Caco-2 (cell line): ENCODE measurements around the gene HEXIM2. TPM values are rescaled to one million over a fixed set of nuclear protein-coding genes. Genes with fewer than 3 reads are reported as not detected.

ENCODE experiments used
- BruUV-seq: library from RNA; stranded (reverse); fragments of 400-500 nt; replicated peaks from 2 replicates; lab custom pipeline; 2021; lab: Mats Ljungman, UMichigan
- CTCF ChIA-PET: fragments of 300-600 bp; sonication (Branson Sonifier 250); formaldehyde crosslinking; loops from one replicate; lab custom pipeline; 2022; ENCODE audit warnings: antibody characterized with exemption; lab: Charles Lee
- POLR2A ChIA-PET: fragments of 300-600 bp; sonication (Branson Sonifier 250); formaldehyde crosslinking; loops from one replicate; lab custom pipeline; 2022; ENCODE audit warnings: antibody characterized with exemption; lab: Charles Lee
- DNase-seq, 2 experiments: peaks; one replicate each; pipeline versions ENCODE4 v3.0.0 to v3.0.0-alpha.2; 2020 to 2022
- H3K27me3 ChIP-seq: replicated peaks from 2 replicates; pipeline ENCODE4 v1.6.0; 2011; ENCODE audit warnings: low read length; ENCODE audit not compliant: control insufficient read depth, insufficient read depth
- H3K36me3 ChIP-seq: 2 replicates; pipeline ENCODE4 v1.5.1; 2011; ENCODE audit warnings: low read length; ENCODE audit not compliant: control insufficient read depth, insufficient read depth
- H3K4me1 ChIP-seq: fragments of 250-450 bp; sonication (Bioruptor Pico); 2 replicates; pipeline ENCODE4 v1.5.1; 2020; ENCODE audit warnings: mild to moderate bottlenecking
- H3K4me3 ChIP-seq: 2 replicates; pipeline ENCODE4 v1.5.1; 2011; ENCODE audit warnings: low read depth, mild to moderate bottlenecking, control low read depth, low read length
- H3K9me3 ChIP-seq: fragments of 250-450 bp; sonication (Bioruptor Pico); 2 replicates; pipeline ENCODE4 v1.5.1; 2020; ENCODE audit warnings: mild to moderate bottlenecking, moderate library complexity
- H3K27ac Mint-ChIP-seq: one replicate; pipeline ENCODE4 v1.8.0; 2022; ENCODE audit warnings: mixed read lengths; ENCODE audit not compliant: unreplicated experiment
- H3K27me3 Mint-ChIP-seq: one replicate; pipeline ENCODE4 v1.8.0; 2022; ENCODE audit warnings: mixed read lengths; ENCODE audit not compliant: insufficient read depth, unreplicated experiment
- H3K36me3 Mint-ChIP-seq: one replicate; pipeline ENCODE4 v1.8.0; 2022; ENCODE audit warnings: mild to moderate bottlenecking, mixed read lengths; ENCODE audit not compliant: insufficient read depth, unreplicated experiment
- H3K4me1 Mint-ChIP-seq: one replicate; pipeline ENCODE4 v1.8.0; 2022; ENCODE audit warnings: low read depth, mixed read lengths; ENCODE audit not compliant: unreplicated experiment
- H3K4me3 Mint-ChIP-seq: one replicate; pipeline ENCODE4 v1.8.0; 2022; ENCODE audit warnings: mild to moderate bottlenecking, moderate library complexity, mixed read lengths; ENCODE audit not compliant: unreplicated experiment
- H3K9me3 Mint-ChIP-seq: one replicate; pipeline ENCODE4 v1.8.0; 2022; ENCODE audit warnings: mixed read lengths; ENCODE audit not compliant: unreplicated experiment
- CTCF ChIP-seq, 2 experiments: fragments of 200-600 bp in 1 of 2; IDR thresholded peaks; 1 replicate in 1 of 2; 2 replicates in 1 of 2; pipeline versions ENCODE4 v1.5.1 to v1.8.0; 2011 to 2022; ENCODE audit warnings: antibody characterized with exemption in 1 of 2, control low read depth in 1 of 2, inconsistent platforms in 1 of 2, low read depth in 1 of 2, low read length in 1 of 2, mild to moderate bottlenecking in 1 of 2, moderate library complexity in 1 of 2; ENCODE audit not compliant: insufficient read depth in 1 of 2, severe bottlenecking in 1 of 2, unreplicated experiment in 1 of 2
- intact Hi-C: fragments of 100-400 bp; cut with micrococcal nuclease; formaldehyde crosslinking; loops from one replicate; pipeline ENCODE4 v1.10.0; 2022; ENCODE audit not compliant: unreplicated experiment
- total RNA-seq: library from RNA; stranded (reverse); gene quantifications from 2 replicates; pipeline ENCODE4 v1.2.3, GENCODE V29; 2022

HEXIM2 gene
- total RNA-seq, 1 experiment from 2014 or later, result 12.7 TPM

- H3K36me3 ChIP-seq, result no peaks in the 10 kb centered on the region; the same call in 1 of the 2 replicates
- ChIA-PET POLR2A (interaction anchor here (0.7 kb wide), 1 partner anchor 167 kb away, joined by 4 read pairs; no protein-coding TSS in a partner anchor), CTCF (interaction anchor here (1.6 kb wide), 1 partner anchor 8 kb away, joined by 6 read pairs; the partner anchor contains the start of gene ACBD4)
- no peak for TF ChIP-seq CTCF (IDR thresholded peaks at IDR 0.05; ENCODE audit: insufficient read depth in 1 of 2, low read depth in 1 of 2, low read length in 1 of 2, severe bottlenecking in 1 of 2, unreplicated experiment in 1 of 2)
- Mint-ChIP-seq H3K4me3 (no peak overlapping the region), H3K9me3 (no peaks in the 10 kb centered on the region), H3K36me3 (peaks cover 34% of the 10 kb centered on the region), H3K27me3 (peaks cover under 1% of the 10 kb centered on the region), H3K27ac (no peak overlapping the region), H3K4me1 (peaks cover 9% of the 10 kb centered on the region)
- no TSS peak for BruUV-seq
- intact Hi-C loops, result no loop called here
- H3K4me1 ChIP-seq, result peaks cover 11% of the 10 kb centered on the region
- DNase-seq, result no peak
- H3K27me3 ChIP-seq, result no peaks in the 10 kb centered on the region
- no peak overlapping the region for H3K4me3 ChIP-seq
- H3K9me3 ChIP-seq, result no peaks in the 10 kb centered on the region
Observed at GRCh38 chr17:45143094-45143670, 18.5 kb upstream of the HEXIM2 start.

- H3K27me3 Mint-ChIP-seq, result peaks cover 4% of the 10 kb centered on the region
- H3K9me3 Mint-ChIP-seq, result no peaks in the 10 kb centered on the region
- ChIA-PET CTCF (interaction anchor here (1.6 kb wide), 1 partner anchor 8 kb away, joined by 6 read pairs; the partner anchor contains the start of gene ACBD4), POLR2A (interaction anchor here (0.7 kb wide), 1 partner anchor 167 kb away, joined by 4 read pairs; no protein-coding TSS in a partner anchor)
- H3K36me3 ChIP-seq, result no peaks in the 10 kb centered on the region
- no peak overlapping the region for H3K27ac Mint-ChIP-seq
- H3K4me1 ChIP-seq, result peaks cover 11% of the 10 kb centered on the region
- BruUV-seq, result no TSS peak
- H3K36me3 Mint-ChIP-seq, result peaks cover 40% of the 10 kb centered on the region
- no peak overlapping the region for H3K4me3 ChIP-seq
- no peaks in the 10 kb centered on the region for H3K9me3 ChIP-seq
- intact Hi-C loops, result no loop called here
- H3K27me3 ChIP-seq, result no peaks in the 10 kb centered on the region
- no peak for DNase-seq
- TF ChIP-seq CTCF (IDR thresholded peaks at IDR 0.05; ENCODE audit: insufficient read depth in 1 of 2, low read depth in 1 of 2, low read length in 1 of 2, severe bottlenecking in 1 of 2, unreplicated experiment in 1 of 2), result no peak
- no peak overlapping the region for H3K4me3 Mint-ChIP-seq
- peaks cover 9% of the 10 kb centered on the region for H3K4me1 Mint-ChIP-seq
Observed at GRCh38 chr17:45143767-45144198, 17.9 kb upstream of the HEXIM2 start.

GRCh38 chr17:45144199-45145034 is 17.3 kb upstream of the HEXIM2 start:
- Mint-ChIP-seq H3K4me3 (no peak overlapping the region), H3K27me3 (peaks cover 4% of the 10 kb centered on the region), H3K4me1 (peaks cover 9% of the 10 kb centered on the region), H3K27ac (no peak overlapping the region), H3K36me3 (peaks cover 46% of the 10 kb centered on the region), H3K9me3 (no peaks in the 10 kb centered on the region)
- ChIA-PET POLR2A (interaction anchor here (0.5 to 0.6 kb wide), 2 partner anchors 32 to 43 kb away, joined by 5 to 7 read pairs; no protein-coding TSS in a partner anchor), CTCF (interaction anchor here (1.6 kb wide), 1 partner anchor 9 kb away, joined by 6 read pairs; the partner anchor contains the start of gene ACBD4)
- Histone ChIP-seq H3K36me3 (no peaks in the 10 kb centered on the region), H3K27me3 (no peaks in the 10 kb centered on the region), H3K4me1 (peaks cover 11% of the 10 kb centered on the region), H3K4me3 (no peak overlapping the region), H3K9me3 (no peaks in the 10 kb centered on the region)
- intact Hi-C loops, result loop anchor here (5.0 kb wide), 1 partner anchor 228 kb away; no protein-coding TSS in a partner anchor
- no peak for TF ChIP-seq CTCF (IDR thresholded peaks at IDR 0.05; ENCODE audit: insufficient read depth in 1 of 2, low read depth in 1 of 2, low read length in 1 of 2, severe bottlenecking in 1 of 2, unreplicated experiment in 1 of 2)
- DNase-seq, result no peak
- no TSS peak for BruUV-seq
